GM18909 (cell line): ENCODE data around the gene HHATL.
A peak's percentile ranks its signal among the peaks of the same experiment; 100 is the strongest.

Experiments
- ATAC-seq: cut with Tn5 transposase; IDR thresholded peaks from one replicate; pipeline ENCODE4 v1.9.1; 2021; ENCODE audit warnings: mild to moderate bottlenecking; ENCODE audit not compliant: unreplicated experiment, poor library complexity

HHATL gene

DNA sequence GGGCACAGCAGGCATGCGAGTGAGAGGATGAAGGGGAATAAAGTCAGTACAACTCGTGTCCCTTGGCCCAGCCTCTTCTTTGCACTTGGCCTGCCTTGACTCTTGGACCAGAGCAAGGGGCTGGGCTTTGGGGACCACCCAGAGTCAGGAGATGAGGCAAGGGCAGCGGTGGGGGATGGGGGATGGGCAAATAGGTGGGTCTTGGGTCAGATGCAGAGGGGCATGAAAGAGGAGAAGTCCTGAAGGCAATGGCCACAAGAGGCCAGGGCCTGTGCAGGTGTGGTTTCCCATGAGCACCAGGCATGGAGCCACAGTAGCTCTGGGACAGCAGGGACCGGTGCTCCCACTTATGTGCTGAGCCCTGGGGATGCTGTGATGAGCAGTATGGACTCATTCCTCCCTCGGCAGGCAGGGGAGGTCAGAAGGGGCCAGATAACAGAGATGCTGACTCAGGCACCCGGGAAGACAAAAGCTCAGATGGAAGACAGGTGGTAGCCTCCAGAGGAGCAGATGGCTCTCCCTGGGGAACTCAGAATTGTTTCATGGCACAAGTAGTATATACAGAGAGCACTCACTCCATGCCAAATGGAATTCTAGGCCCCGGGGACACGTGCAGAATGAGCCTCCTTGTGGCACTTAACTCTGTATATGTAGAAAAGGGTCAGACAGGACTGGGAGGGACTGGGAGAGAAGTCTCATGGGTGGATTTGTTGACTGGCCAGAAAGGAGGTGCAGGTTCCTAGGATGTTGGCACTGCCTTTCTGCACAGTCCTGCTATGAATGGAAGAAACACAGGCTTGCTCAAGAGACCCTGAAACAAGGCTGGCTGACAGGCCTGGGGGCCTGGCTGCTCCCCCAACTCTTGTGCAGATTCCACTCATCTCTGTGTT, 34.8 kb downstream of the HHATL start:
- no peak for ATAC-seq

DNA sequence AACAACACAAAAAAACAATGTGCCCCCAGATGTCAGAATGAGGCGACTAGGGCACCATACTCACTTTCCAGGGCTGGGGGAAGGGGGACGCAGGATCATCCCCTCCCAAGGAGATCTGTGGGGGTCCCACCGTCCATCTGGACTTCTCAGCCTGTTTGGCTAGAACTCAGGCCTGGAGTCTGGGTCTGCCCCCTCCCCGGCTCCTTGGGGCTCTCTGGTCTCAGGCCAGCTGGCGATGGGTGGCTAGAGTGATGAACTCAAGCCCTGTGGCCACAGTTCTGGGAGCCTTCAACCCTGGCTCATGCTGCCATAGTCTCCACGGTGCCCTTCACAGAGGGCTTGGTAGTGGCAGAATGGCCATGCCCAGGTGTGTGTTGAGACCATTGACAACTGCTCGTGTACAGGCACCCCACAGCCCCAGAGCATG, 35.5 kb downstream of the HHATL start:
- ATAC-seq = no peak

DNA sequence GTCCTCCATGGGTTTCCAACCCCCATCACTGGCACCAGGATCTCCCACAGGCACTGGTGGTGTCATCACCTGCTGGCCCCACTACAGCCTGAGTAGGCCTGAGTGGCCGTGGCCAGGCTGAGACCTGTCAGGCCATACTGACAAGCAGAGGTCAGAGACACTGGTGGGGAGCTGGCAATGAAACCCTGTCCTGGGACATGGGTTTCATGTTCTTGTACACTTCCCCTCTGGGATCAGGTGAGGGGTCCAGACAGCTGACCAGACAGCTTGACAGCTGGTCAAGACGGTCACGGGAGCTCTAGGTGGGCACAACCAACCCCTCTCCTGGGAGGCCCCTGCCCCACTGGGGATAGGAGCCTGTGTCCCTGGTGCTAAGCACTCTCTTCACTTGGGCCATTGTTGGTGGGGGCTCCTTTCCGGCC, 36.0 kb downstream of the HHATL start:
- ATAC-seq = no peak

DNA sequence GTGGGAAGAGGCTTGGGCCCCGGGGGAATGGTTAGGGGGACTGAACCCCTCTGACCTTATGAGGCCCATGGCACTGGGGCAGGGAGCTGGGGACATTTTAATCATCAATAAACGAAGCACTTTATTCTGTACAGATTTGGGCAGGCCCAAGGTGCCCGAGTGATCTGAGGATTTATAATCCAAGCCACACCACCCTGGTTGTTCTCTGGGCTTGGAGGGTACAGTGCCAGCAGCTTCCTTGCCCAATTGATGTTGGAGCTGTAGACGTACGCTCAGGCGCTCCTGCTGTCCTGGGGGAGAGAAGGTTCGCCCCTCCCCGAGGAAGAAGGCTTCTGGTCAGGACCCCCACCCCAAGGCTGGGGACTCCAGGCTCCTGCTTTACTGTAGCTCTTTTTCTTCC, 36.6 kb downstream of the HHATL start:
- no peak for ATAC-seq

- no peak for ATAC-seq
Observed at GRCh38 chr3:42665050-42665878, 37.3 kb downstream of the HHATL start.

DNA sequence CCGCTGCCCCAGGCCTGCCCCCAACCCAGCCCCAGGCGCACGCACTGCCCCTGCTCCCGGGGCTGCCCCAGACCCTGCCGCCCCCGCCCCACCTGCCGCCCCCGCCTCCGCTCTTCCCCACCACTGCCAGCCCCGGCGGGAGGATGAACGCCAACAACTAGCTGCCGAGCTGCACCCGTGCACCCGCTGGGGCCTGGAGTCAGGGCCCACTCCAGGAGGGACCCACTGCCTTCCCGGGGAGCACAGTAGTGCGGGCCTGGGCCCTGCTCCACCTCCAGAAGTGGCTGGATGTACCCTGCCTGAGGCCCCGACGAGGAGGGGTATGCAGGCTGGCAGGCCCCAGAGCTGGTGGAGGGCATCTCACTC, 38.2 kb downstream of the HHATL start:
- no peak for ATAC-seq

- ATAC-seq = peak; percentile 45
Observed at GRCh38 chr3:42663581-42664437, 38.8 kb downstream of the HHATL start.

DNA sequence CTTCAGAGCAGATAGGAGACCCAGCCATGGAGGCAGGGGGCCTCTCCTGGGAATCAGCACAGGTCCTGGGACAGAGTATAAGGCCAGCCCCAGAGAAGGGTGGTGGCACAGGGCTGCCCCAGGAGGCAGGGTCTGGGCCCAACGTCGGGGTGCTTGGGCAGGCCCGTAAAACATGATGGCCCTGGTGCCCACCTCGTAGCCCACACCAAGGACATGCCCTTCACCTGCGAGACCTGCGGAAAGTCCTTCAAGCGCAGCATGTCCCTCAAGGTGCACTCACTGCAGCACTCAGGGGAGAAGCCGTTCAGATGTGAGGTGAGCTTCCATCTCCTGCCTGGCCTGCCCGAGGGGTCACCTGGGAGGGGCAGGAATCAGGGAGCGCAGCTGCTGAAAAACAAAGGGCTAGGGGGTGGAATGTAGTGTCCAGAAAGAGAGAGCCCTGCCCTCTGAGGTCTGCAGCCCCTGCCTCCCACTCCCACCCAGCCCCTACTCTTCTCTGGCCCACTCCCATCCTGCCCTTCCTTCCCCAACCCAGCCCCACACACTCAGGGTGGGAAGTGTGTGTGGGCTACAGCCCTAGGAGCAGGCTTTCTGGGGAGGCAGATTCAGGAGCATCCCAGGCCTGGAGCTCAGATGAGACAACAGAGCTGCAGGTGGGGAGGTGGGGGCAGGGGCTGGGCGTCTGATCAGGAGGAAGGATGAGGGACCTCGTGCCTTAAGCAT, 39.6 kb downstream of the HHATL start:
- no peak for ATAC-seq

- ATAC-seq = no peak
Observed at GRCh38 chr3:42662037-42662812, 40.4 kb downstream of the HHATL start.

DNA sequence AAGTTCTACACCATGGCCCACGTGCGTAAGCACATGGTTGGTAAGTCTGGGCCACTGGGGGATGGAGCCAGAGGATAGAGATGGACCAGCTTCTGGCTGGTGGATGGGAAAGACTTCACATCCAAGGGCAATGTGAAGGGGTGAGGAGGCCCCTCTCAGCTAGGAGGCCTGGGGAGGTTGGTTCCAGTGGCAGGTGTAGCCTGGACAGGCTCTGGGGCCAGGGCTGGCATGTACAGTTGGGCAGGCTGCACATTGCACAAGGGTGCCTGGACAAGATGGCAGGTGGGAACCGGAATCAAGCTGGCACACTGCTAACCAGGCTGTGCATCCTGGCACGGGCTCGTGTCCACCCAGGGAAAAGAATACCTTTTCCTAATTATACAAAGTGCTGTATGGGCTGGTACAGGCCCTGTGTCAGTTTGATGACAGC, 41.0 kb downstream of the HHATL start:
- ATAC-seq = no peak

DNA sequence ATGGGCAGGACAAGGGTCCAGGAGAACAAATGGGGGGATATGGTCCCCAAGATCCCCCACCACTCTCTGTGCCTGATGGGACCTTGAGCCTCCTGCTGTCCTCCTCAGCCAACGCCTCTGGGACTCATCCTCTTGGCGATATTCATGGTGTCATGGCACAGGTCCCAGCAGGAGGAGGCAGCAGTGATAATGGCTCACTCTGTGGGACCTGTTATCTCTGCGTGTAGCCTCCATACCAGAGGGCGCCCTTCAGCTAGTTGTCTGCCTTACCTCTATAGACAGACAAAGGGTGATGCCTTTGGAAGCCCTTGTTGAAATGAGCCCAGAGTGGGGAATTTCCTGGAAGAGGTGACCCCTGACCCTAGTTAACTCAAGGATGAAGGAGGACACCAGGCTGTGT, 41.7 kb downstream of the HHATL start:
- ATAC-seq = no peak

DNA sequence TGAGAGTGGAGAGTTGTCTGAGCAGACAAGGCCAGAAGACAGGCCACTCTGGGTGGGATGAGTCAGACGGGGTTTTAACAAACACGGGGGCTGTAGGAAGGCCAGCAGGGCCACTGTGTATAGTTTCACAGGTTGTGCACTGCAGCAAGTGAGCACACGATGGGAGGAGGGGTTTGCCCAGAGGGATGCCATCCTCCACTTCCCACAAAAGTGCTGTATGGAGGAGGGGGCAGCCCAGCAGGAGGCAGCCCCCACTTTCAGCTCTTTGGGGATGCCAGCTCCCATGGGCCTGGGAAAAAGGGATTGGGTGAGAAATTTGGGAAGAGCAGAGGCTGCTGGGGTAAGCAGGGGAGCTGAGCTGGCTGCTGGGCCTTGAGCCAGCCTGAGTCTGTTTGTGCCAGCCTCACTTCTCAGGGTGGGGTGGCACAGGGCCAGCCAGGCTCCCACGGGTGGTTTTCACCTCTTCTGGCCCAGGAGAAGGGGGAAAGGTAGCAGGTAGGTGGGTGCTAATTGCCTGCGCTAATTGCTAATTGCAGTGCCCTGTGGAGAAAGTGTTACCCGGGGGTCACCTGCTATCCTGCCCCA, 42.4 kb downstream of the HHATL start:
- ATAC-seq = no peak

DNA sequence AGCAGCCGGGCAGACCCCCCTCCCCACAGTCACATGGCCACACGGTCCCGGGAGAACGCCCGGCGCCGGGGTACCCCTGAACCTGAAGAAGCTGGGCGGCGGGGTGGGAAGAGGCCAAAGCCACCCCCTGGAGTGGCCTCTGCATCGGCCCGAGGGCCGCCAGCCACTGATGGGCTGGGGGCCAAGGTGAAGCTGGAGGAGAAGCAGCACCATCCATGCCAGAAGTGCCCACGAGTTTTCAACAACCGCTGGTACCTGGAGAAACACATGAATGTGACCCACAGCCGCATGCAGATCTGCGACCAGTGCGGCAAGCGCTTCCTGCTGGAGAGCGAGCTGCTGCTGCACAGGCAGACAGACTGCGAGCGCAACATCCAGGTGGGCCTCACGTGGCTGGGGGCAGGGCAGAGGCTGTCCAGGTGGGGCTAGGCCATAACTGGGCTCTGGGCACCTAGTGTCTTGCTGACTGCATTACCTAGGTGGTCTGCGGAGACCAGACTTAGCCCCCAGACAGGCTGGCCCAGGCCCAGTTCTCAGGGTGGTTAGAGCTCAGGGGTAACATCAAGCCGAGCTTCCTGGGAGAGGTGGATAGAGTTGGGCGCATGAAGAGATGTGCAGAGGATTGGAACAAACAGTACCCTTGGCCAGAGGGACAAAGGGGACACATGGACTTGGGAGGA, 43.0 kb downstream of the HHATL start:
- ATAC-seq = no peak

- no peak for ATAC-seq
Observed at GRCh38 chr3:42658771-42659390, 43.7 kb downstream of the HHATL start.

GRCh38 chr3:42658091-42658770, 44.4 kb downstream of the HHATL start:
- no peak for ATAC-seq

- no peak for ATAC-seq
Observed at GRCh38 chr3:42657675-42658074, 44.9 kb downstream of the HHATL start.
